ENCODE results near the gene TRAPPC2. TPM values are rescaled to one million over a fixed set of nuclear protein-coding genes. Genes with fewer than 3 reads are reported as not detected.
"Not testable (repeated sequence)": the region's sequence is repeated elsewhere in the genome, so short reads cannot be mapped to it uniquely, and the experiment has no call there.

TRAPPC2 gene
- total and polyA plus RNA-seq, 9 of the 15 experiments (the other 6 are each of a cell fraction or from before 2014, with no cell fraction given), result 10.3 to 30.6 (median 18.6) TPM

GRCh38 chrX:13679700-13680099 lies 54.7 kb downstream of the TRAPPC2 start:
- H3K27me3 ChIP-seq (ENCODE audit: control insufficient read depth in 2 of 2, insufficient read depth in 2 of 2, low read length in 2 of 2); BruUV-seq (replicated peaks); in situ Hi-C loops (cut with MboI); H3K9me1 ChIP-seq (ENCODE audit: control insufficient read depth, insufficient read depth, low read length); H3K4me3 ChIP-seq; DNase-seq (ENCODE audit: extremely low read depth in 1 of 4, low spot score in 3 of 4); H3K9ac ChIP-seq (ENCODE audit: insufficient read depth in 1 of 2, low read depth in 2 of 2, low read length in 2 of 2); CTCF ChIA-PET (ENCODE audit: low intra/inter-chr PET ratio); H3K79me2 ChIP-seq (ENCODE audit: control insufficient read depth, insufficient read depth, low read length); H3K36me3 ChIP-seq (ENCODE audit: control insufficient read depth, insufficient read depth, low read length); intact Hi-C loops (cut with micrococcal nuclease); H3K4me2 ChIP-seq (ENCODE audit: insufficient read depth, low read length); FAIRE-seq; H3K9me3 ChIP-seq (replicated peaks; ENCODE audit: control insufficient read depth, insufficient read depth, low read depth, low read length); H3K27ac ChIP-seq (ENCODE audit: extremely low read depth, low read depth, low read length); H4K20me1 ChIP-seq (replicated peaks; ENCODE audit: control insufficient read depth, insufficient read depth, low read length); H3K4me1 ChIP-seq (replicated peaks in 1 of 2; ENCODE audit: control insufficient read depth in 2 of 2, insufficient read depth in 2 of 2, low read length in 2 of 2); H2AFZ ChIP-seq (ENCODE audit: low read depth, low read length); ATAC-seq: not testable (repeated sequence)
- POLR2A ChIA-PET, result interaction anchor here (1.6 kb wide), 1 partner anchor 19 kb away, joined by 4 read pairs; no protein-coding TSS in a partner anchor
- TF ChIP-seq ZNF146 (CRISPR knock-in tag; IDR thresholded peaks at IDR 0.05; ENCODE audit: unreplicated experiment), result peak; percentile 65
- whole genome bisulfite sequencing (ENCODE audit: insufficient coverage, low coverage, missing lambda C conversion rate), result 21% methylated on average over 2 of the region's 4 CpGs

- H3K27me3 ChIP-seq (ENCODE audit: control insufficient read depth in 2 of 2, insufficient read depth in 2 of 2, low read length in 2 of 2), result no peaks in the 10 kb centered on the region
- no peaks in the 10 kb centered on the region for H3K79me2 ChIP-seq (ENCODE audit: control insufficient read depth, insufficient read depth, low read length)
- no TSS peak for BruUV-seq (replicated peaks)
- ChIA-PET POLR2A (no interaction called here), CTCF (ENCODE audit: low intra/inter-chr PET ratio) (no interaction called here)
- no peaks in the 10 kb centered on the region for H3K9me3 ChIP-seq (replicated peaks; ENCODE audit: control insufficient read depth, insufficient read depth, low read depth, low read length)
- H3K9ac ChIP-seq (ENCODE audit: insufficient read depth in 1 of 2, low read depth in 2 of 2, low read length in 2 of 2), result no peak overlapping the region
- no peaks in the 10 kb centered on the region for H4K20me1 ChIP-seq (replicated peaks; ENCODE audit: control insufficient read depth, insufficient read depth, low read length)
- H3K4me2 ChIP-seq (ENCODE audit: insufficient read depth, low read length), result no peak overlapping the region
- DNase-seq (ENCODE audit: extremely low read depth in 1 of 4, low spot score in 3 of 4) (no peak), FAIRE-seq (no peak), ATAC-seq (no peak)
- H3K36me3 ChIP-seq (ENCODE audit: control insufficient read depth, insufficient read depth, low read length), result no peaks in the 10 kb centered on the region
- no peak overlapping the region for H3K27ac ChIP-seq (ENCODE audit: extremely low read depth, low read depth, low read length)
- no peaks in the 10 kb centered on the region for H3K9me1 ChIP-seq (ENCODE audit: control insufficient read depth, insufficient read depth, low read length)
- no peaks in the 10 kb centered on the region for H3K4me1 ChIP-seq (replicated peaks in 1 of 2; ENCODE audit: control insufficient read depth in 2 of 2, insufficient read depth in 2 of 2, low read length in 2 of 2)
- no peak overlapping the region for H2AFZ ChIP-seq (ENCODE audit: low read depth, low read length)
- no peak overlapping the region for H3K4me3 ChIP-seq
- intact Hi-C loops (cut with micrococcal nuclease) (no loop called here), in situ Hi-C loops (cut with MboI) (no loop called here)
- TF ChIP-seq, protein P1, sequence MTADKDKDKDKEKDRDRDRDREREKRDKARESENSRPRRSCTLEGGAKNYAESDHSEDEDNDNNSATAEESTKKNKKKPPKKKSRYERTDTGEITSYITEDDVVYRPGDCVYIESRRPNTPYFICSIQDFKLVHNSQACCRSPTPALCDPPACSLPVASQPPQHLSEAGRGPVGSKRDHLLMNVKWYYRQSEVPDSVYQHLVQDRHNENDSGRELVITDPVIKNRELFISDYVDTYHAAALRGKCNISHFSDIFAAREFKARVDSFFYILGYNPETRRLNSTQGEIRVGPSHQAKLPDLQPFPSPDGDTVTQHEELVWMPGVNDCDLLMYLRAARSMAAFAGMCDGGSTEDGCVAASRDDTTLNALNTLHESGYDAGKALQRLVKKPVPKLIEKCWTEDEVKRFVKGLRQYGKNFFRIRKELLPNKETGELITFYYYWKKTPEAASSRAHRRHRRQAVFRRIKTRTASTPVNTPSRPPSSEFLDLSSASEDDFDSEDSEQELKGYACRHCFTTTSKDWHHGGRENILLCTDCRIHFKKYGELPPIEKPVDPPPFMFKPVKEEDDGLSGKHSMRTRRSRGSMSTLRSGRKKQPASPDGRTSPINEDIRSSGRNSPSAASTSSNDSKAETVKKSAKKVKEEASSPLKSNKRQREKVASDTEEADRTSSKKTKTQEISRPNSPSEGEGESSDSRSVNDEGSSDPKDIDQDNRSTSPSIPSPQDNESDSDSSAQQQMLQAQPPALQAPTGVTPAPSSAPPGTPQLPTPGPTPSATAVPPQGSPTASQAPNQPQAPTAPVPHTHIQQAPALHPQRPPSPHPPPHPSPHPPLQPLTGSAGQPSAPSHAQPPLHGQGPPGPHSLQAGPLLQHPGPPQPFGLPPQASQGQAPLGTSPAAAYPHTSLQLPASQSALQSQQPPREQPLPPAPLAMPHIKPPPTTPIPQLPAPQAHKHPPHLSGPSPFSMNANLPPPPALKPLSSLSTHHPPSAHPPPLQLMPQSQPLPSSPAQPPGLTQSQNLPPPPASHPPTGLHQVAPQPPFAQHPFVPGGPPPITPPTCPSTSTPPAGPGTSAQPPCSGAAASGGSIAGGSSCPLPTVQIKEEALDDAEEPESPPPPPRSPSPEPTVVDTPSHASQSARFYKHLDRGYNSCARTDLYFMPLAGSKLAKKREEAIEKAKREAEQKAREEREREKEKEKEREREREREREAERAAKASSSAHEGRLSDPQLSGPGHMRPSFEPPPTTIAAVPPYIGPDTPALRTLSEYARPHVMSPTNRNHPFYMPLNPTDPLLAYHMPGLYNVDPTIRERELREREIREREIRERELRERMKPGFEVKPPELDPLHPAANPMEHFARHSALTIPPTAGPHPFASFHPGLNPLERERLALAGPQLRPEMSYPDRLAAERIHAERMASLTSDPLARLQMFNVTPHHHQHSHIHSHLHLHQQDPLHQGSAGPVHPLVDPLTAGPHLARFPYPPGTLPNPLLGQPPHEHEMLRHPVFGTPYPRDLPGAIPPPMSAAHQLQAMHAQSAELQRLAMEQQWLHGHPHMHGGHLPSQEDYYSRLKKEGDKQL (CRISPR knock-in tag; IDR thresholded peaks at IDR 0.05; ENCODE audit: borderline replicate concordance), result no peak
- TF ChIP-seq KHSRP (IDR thresholded peaks at IDR 0.05) (no peak), FOXJ2 (tag; IDR thresholded peaks at IDR 0.05) (no peak), ZNF778 (CRISPR knock-in tag; IDR thresholded peaks at IDR 0.05) (no peak), ATF1 (CRISPR knock-in tag; IDR thresholded peaks at IDR 0.05) (no peak), ATF1 (tag; IDR thresholded peaks at IDR 0.05) (no peak), NCOA4 (IDR thresholded peaks at IDR 0.05; ENCODE audit: partially characterized antibody) (no peak), CEBPG (CRISPR knock-in tag; IDR thresholded peaks at IDR 0.05) (no peak), CEBPG (tag; conservative IDR thresholded peaks at IDR 0.05 in 1 of 2, IDR thresholded peaks at IDR 0.05 in 1 of 2) (no peak), PTRF (tag; IDR thresholded peaks at IDR 0.05) (no peak), PPARD (CRISPR knock-in tag; IDR thresholded peaks at IDR 0.05) (no peak), ELF1 (tag; IDR thresholded peaks at IDR 0.05) (no peak)
Measured at GRCh38 chrX:13676885-13677284, 57.5 kb downstream of the TRAPPC2 start.

Measured in K562 (cell line).